Fibroblast of mammary gland (primary cell): Measurements from ENCODE around the gene IL23R.

Experiments used
- DNase-seq: peaks from one replicate; pipeline ENCODE4 v3.0.0-alpha.2; 2010; ENCODE audit warnings: low read depth
- H3K4me3 ChIP-seq: 2 replicates; pipeline ENCODE4 v1.5.1; 2011; ENCODE audit warnings: low read depth, mild to moderate bottlenecking, low read length, moderate library complexity; ENCODE audit not compliant: control insufficient read depth
- TF ChIP-seq, protein P1 (sequence below): conservative IDR thresholded peaks from 2 replicates; pipeline ENCODE4 v1.5.1; 2011; ENCODE audit warnings: low read depth, low read length, inconsistent platforms; ENCODE audit not compliant: control insufficient read depth, insufficient read depth

The IL23R gene

DNA sequence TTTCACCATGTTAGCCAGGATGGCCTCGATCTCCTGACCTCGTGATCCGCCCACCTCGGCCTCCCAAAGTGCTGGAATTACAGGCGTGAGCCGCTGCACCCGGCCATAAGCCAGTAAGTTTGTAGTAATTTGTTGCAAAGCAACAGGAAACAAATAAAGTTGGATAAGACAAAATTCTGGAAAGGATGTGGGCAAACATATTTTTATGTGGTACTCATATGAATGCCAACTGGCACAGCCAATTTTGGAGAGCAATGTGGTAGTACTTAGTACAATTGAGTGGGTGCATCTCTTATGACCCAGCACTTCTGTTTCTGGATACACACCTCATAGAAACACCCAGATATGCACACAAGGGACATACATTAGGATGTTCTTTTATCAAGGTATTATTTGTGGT lies 133.0 kb downstream of the IL23R start:
- H3K4me3 ChIP-seq = no peak overlapping the region
- no peak for DNase-seq
- TF ChIP-seq, protein P1, sequence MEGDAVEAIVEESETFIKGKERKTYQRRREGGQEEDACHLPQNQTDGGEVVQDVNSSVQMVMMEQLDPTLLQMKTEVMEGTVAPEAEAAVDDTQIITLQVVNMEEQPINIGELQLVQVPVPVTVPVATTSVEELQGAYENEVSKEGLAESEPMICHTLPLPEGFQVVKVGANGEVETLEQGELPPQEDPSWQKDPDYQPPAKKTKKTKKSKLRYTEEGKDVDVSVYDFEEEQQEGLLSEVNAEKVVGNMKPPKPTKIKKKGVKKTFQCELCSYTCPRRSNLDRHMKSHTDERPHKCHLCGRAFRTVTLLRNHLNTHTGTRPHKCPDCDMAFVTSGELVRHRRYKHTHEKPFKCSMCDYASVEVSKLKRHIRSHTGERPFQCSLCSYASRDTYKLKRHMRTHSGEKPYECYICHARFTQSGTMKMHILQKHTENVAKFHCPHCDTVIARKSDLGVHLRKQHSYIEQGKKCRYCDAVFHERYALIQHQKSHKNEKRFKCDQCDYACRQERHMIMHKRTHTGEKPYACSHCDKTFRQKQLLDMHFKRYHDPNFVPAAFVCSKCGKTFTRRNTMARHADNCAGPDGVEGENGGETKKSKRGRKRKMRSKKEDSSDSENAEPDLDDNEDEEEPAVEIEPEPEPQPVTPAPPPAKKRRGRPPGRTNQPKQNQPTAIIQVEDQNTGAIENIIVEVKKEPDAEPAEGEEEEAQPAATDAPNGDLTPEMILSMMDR = no peak

DNA sequence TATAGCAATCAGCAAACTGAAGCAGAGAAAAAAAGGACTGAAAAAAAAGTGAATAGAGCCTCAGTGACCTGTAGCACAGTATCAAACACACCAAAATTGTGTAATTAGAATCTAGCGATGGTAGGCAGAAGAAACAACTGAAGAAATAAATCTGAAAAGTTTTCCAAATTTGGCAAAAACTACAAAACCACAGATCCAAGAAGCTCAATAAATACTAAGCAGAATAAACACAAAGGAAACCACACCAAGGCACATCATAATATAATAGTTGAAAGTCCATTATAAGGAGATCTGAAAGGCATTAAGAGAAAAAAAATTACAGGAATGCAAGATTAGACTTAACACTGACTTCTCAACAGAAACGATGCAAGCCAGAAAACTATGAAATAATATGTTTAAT lies 134.3 kb downstream of the IL23R start:
- TF ChIP-seq, protein P1 = no peak
- no peak for DNase-seq
- no peak overlapping the region for H3K4me3 ChIP-seq

DNA sequence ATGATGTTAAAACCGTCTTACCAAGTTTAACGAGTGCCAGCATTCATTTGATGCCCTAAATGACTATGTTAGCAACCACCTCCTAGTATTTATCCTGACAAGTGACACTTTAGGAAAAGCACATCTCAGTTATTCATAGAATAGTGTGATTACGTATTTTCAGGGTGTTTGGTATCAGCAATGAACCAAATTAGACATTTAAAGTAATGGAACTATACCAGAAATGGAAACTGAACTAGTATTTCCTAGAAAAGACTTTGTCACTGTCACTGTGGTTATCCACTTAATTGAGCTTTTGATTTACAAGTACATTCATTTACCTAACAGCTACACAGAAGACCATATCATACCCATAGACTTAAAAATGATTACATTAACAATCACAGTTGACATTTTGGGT lies 137.8 kb downstream of the IL23R start:
- no peak for DNase-seq
- TF ChIP-seq, protein P1 = no peak
- H3K4me3 ChIP-seq = no peak overlapping the region

DNA sequence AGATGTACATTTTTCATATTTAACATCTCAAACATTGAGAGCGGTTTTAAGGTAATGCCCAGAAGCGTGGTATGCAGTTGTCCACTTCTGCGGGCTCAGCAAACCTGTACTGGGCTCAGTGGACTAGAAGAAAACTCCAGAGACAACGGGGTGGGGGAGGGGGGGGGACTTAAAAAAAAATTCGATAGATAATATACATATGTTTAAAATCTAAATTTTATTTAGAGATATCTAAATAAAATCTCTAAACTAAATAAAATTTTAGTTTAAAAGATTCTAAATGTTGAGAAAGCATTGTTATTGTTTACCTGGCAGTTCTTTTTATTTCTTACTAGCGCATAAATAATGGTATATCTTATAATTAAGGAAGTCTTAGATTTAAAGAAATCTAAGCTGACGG lies 140.3 kb downstream of the IL23R start:
- H3K4me3 ChIP-seq = no peak overlapping the region
- TF ChIP-seq, protein P1 = no peak
- no peak for DNase-seq

DNA sequence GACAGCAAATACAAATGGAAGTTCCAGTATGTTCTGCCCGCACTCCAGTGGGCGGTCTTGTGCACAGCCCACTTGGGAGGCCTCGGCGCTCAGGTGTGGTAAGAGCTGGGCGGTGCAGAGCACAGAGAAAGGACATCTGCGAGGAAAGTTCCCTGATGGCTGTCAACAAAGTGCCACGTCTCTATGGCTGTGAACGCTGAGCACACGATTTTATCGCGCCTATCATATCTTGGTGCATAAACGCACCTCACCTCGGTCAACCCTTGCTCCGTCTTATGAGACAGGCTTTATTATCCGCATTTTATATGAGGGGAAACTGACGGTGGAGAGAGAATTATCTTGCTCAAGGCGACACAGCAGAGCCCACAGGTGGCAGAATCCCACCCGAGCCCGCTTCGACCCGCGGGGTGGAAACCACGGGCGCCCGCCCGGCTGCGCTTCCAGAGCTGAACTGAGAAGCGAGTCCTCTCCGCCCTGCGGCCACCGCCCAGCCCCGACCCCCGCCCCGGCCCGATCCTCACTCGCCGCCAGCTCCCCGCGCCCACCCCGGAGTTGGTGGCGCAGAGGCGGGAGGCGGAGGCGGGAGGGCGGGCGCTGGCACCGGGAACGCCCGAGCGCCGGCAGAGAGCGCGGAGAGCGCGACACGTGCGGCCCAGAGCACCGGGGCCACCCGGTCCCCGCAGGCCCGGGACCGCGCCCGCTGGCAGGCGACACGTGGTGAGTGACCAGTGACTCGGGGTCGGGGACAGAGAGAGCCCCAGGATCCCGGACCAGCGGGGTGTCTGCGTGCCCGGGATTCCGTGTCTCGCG lies 141.2 kb downstream of the IL23R start, which contains the start of gene IL12RB2:
IL12RB2 (plus strand) TSS at position 623 of the 810 bp plus-strand sequence. CDS start 12,496 bp downstream, outside the sequence.
- no peak within 1 kb of the TSS for H3K4me3 ChIP-seq
- no peak for DNase-seq
- TF ChIP-seq, protein P1 = no peak

DNA sequence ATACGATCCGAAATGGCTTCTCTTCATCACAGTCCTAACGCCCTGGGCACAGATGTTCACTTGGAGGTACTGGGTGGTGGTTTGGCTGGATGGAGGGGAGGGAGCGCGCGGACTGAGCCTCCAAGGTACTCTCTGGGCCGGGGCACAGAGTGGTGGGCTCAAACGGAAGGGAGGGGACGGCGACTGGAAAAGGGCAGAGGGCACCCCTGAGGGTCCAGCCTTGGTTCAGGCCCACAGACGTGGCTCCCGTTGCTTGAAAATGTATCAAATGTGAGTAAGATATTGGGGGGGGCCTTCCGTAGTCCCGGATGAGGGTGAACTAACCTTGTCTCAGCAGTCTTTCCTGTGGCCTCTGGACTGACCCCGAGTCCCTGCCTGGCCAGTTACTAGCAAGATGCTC lies 141.9 kb downstream of the IL23R start:
- TF ChIP-seq, protein P1 = no peak
- no peak overlapping the region for H3K4me3 ChIP-seq
- DNase-seq = no peak
